H9 (cell line): ENCODE data around the gene FAM170B. TPM values are rescaled to one million over a fixed set of nuclear protein-coding genes. Genes with fewer than 3 reads are reported as not detected.

Experiments
- DNase-seq: peaks from one replicate; pipeline ENCODE4 v3.0.0-alpha.2; 2017
- H2AFZ ChIP-seq: one replicate; pipeline ENCODE4 v1.6.1; 2013; ENCODE audit warnings: mild to moderate bottlenecking, low read length, control low read depth, moderate library complexity
- H2AK5ac ChIP-seq: 2 replicates; pipeline ENCODE4 v1.6.1; 2013; ENCODE audit warnings: low read length, control low read depth, mixed read lengths; ENCODE audit not compliant: insufficient read length
- H2BK120ac ChIP-seq: one replicate; pipeline ENCODE4 v1.6.1; 2013; ENCODE audit warnings: low read depth, mild to moderate bottlenecking, low read length, control low read depth, inconsistent platforms; ENCODE audit not compliant: poor library complexity, severe bottlenecking
- H2BK12ac ChIP-seq: 2 replicates; pipeline ENCODE4 v1.6.1; 2013; ENCODE audit warnings: low read length, control low read depth, mixed read lengths, low read depth; ENCODE audit not compliant: insufficient read length
- H2BK15ac ChIP-seq: 2 replicates; pipeline ENCODE4 v1.6.1; 2013; ENCODE audit warnings: low read depth, low read length, control low read depth
- H2BK20ac ChIP-seq: one replicate; pipeline ENCODE4 v1.6.1; 2013; ENCODE audit warnings: low read depth, mild to moderate bottlenecking, low read length, control low read depth, inconsistent platforms; ENCODE audit not compliant: poor library complexity, severe bottlenecking
- H2BK5ac ChIP-seq: 2 replicates; pipeline ENCODE4 v1.6.1; 2013; ENCODE audit warnings: low read length, control low read depth, mixed read lengths; ENCODE audit not compliant: insufficient read length
- H3K14ac ChIP-seq: 2 replicates; pipeline ENCODE4 v1.6.1; 2013; ENCODE audit warnings: low read length, control low read depth; ENCODE audit not compliant: insufficient read depth
- H3K18ac ChIP-seq: 2 replicates; pipeline ENCODE4 v1.6.1; 2013; ENCODE audit warnings: low read depth, mild to moderate bottlenecking, mixed read lengths, low read length, control low read depth; ENCODE audit not compliant: insufficient read length
- H3K23ac ChIP-seq: 2 replicates; pipeline ENCODE4 v1.6.1; 2013; ENCODE audit warnings: low read length, control low read depth, mixed read lengths, low read depth; ENCODE audit not compliant: insufficient read length
- H3K23me2 ChIP-seq: 2 replicates; pipeline ENCODE4 v1.6.1; 2013; ENCODE audit warnings: low read depth, mild to moderate bottlenecking, mixed read lengths, low read length, control low read depth; ENCODE audit not compliant: insufficient read length, poor library complexity, severe bottlenecking
- H3K27ac ChIP-seq: 2 replicates; pipeline ENCODE4 v1.5.1; 2013; ENCODE audit warnings: low read length, control low read depth, mixed read lengths, low read depth; ENCODE audit not compliant: insufficient read length
- H3K27me3 ChIP-seq: 2 replicates; pipeline ENCODE4 v1.6.1; 2013; ENCODE audit warnings: low read length, control low read depth, inconsistent platforms; ENCODE audit not compliant: insufficient read depth
- H3K4ac ChIP-seq: 2 replicates; pipeline ENCODE4 v1.6.1; 2013; ENCODE audit warnings: low read depth, mild to moderate bottlenecking, control low read depth, inconsistent platforms, low read length, moderate library complexity
- H3K4me1 ChIP-seq: 2 replicates; pipeline ENCODE4 v1.6.1; 2013; ENCODE audit warnings: low read length, control low read depth, inconsistent platforms; ENCODE audit not compliant: insufficient read depth
- H3K4me2 ChIP-seq: 2 replicates; pipeline ENCODE4 v1.6.1; 2013; ENCODE audit warnings: low read length, control low read depth, mixed read lengths; ENCODE audit not compliant: insufficient read length, insufficient read depth
- H3K56ac ChIP-seq: 2 replicates; pipeline ENCODE4 v1.6.1; 2013; ENCODE audit warnings: low read depth, mild to moderate bottlenecking, mixed read lengths, low read length, control low read depth; ENCODE audit not compliant: insufficient read length
- H3K79me1 ChIP-seq: 2 replicates; pipeline ENCODE4 v1.6.1; 2013; ENCODE audit warnings: low read depth, mild to moderate bottlenecking, moderate library complexity, low read length, control low read depth, inconsistent platforms; ENCODE audit not compliant: insufficient read depth, poor library complexity, severe bottlenecking
- H3K79me2 ChIP-seq: 2 replicates; pipeline ENCODE4 v1.6.1; 2013; ENCODE audit warnings: low read length, control low read depth, inconsistent platforms; ENCODE audit not compliant: insufficient read depth
- H3K9ac ChIP-seq: 2 replicates; pipeline ENCODE4 v1.6.1; 2013; ENCODE audit warnings: low read length, control low read depth, mixed read lengths; ENCODE audit not compliant: insufficient read length; ENCODE audit errors: extremely low read depth
- H3K9me3 ChIP-seq: one replicate; pipeline ENCODE4 v1.6.1; 2013; ENCODE audit warnings: low read depth, low read length, inconsistent platforms; ENCODE audit not compliant: control insufficient read depth
- H3T11ph ChIP-seq: one replicate; pipeline ENCODE4 v1.6.1; 2013; ENCODE audit warnings: mild to moderate bottlenecking, low read length, control low read depth, inconsistent platforms
- H4K20me1 ChIP-seq: one replicate; pipeline ENCODE4 v1.6.1; 2013; ENCODE audit not compliant: control insufficient read depth, insufficient read length, insufficient read depth
- H4K5ac ChIP-seq: 2 replicates; pipeline ENCODE4 v1.6.1; 2013; ENCODE audit warnings: low read depth, mild to moderate bottlenecking, mixed read lengths, low read length, control low read depth; ENCODE audit not compliant: insufficient read length
- H4K8ac ChIP-seq: replicated peaks from 2 replicates; pipeline ENCODE4 v1.6.1; 2013; ENCODE audit warnings: low read length, control low read depth, mixed read lengths, low read depth; ENCODE audit not compliant: insufficient read length
- H4K91ac ChIP-seq: 2 replicates; pipeline ENCODE4 v1.6.1; 2013; ENCODE audit warnings: low read depth, mild to moderate bottlenecking, moderate library complexity, mixed read lengths, low read length, control low read depth; ENCODE audit not compliant: insufficient read length
- H3K27ac Mint-ChIP-seq, 3 experiments: 2 replicates in 2 of 3; 3 replicates in 1 of 3; pipeline ENCODE4 v1.8.0; 2020 to 2021; ENCODE audit warnings: mixed read lengths in 3 of 3, mild to moderate bottlenecking in 1 of 3, moderate library complexity in 1 of 3
- H3K27me3 Mint-ChIP-seq: 2 replicates; pipeline ENCODE4 v1.8.0; 2021; ENCODE audit warnings: low read depth, mild to moderate bottlenecking, moderate library complexity, mixed read lengths
- H3K36me3 Mint-ChIP-seq, 3 experiments: 2 replicates in 2 of 3; 3 replicates in 1 of 3; pipeline ENCODE4 v1.8.0; 2020 to 2021; ENCODE audit warnings: low read depth in 3 of 3, mixed read lengths in 3 of 3; ENCODE audit not compliant: insufficient read depth in 1 of 3
- H3K4me1 Mint-ChIP-seq, 2 experiments: 2 replicates each; pipeline ENCODE4 v1.8.0; 2020; ENCODE audit warnings: mixed read lengths in 2 of 2
- H3K4me3 Mint-ChIP-seq, 2 experiments: 2 replicates in 1 of 2; 3 replicates in 1 of 2; pipeline ENCODE4 v1.8.0; 2020 to 2021; ENCODE audit warnings: mild to moderate bottlenecking in 2 of 2, mixed read lengths in 2 of 2, moderate library complexity in 1 of 2
- H3K9me3 Mint-ChIP-seq, 2 experiments: 2 replicates in 1 of 2; 3 replicates in 1 of 2; pipeline ENCODE4 v1.8.0; 2020; ENCODE audit warnings: mild to moderate bottlenecking in 2 of 2, mixed read lengths in 2 of 2, moderate library complexity in 1 of 2
- CTCF ChIP-seq: fragments of 200-600 bp; sonication (generic); conservative IDR thresholded peaks from 3 replicates; pipeline ENCODE4 v1.8.0; 2021; ENCODE audit warnings: antibody characterized with exemption, mild to moderate bottlenecking
- WGBS: extraction: QIAGEN DNeasy Blood & Tissue Kit; methylation state at CpG from one replicate; pipeline ENCODE4 v1.1.7; 2013; ENCODE audit warnings: missing lambda C conversion rate, low lambda C conversion rate, mixed read lengths; ENCODE audit not compliant: insufficient read length; ENCODE audit errors: extremely low coverage; 5-methylcytosine and 5-hydroxymethylcytosine counted together
- total RNA-seq: library from RNA; stranded (reverse); gene quantifications from 2 replicates; pipeline ENCODE4 v1.2.1, GENCODE V29; 2021

FAM170B gene
- total RNA-seq, 1 experiment from 2014 or later, result not detected

DNA sequence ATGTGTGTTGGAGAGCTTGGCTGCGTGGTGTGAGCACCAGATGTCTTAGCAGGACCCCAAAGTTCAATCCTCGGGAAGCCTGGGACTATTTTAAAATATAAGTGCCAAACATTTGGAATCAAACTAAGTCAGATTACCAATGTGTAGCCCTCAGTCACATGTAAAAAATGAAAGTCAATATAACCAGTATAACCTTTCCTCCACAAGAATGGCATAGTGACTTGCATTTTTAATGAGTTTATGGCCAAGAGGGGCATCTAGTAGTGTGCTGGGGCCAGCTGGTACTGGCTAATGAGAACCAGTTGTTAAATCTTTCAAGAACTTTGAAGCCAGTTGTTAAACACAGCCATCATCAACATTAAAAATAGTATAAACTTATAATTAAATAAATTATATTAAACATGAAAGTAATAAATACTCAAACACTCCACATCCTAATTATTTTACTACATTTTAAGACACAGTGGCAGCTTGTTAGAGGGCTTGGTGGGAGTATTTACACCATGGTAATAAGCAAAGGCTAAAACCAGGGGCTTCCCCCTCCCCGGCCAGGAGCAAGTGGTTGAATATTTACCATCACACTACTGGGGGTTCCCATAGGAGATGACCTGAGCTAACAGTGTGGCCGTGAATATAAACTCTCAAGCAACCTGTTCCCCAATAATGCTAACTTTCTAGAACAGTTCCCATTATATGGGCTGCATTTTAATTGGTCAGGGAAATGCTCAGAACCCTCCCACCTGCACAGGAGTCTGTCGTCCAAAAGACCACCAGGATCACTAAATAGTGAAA lies 7.9 kb upstream of the FAM170B start:
- Histone ChIP-seq H4K8ac (no peak overlapping the region), H4K20me1 (no peaks in the 10 kb centered on the region), H2BK20ac (no peak overlapping the region), H3K79me2 (no peaks in the 10 kb centered on the region), H3K14ac (no peak overlapping the region), H3K27ac (no peak overlapping the region), H3K23me2 (no peaks in the 10 kb centered on the region), H2BK12ac (no peak overlapping the region), H3K56ac (no peak overlapping the region), H2BK15ac (no peak overlapping the region), H2BK120ac (no peak overlapping the region), H2AFZ (no peak overlapping the region), H2AK5ac (no peak overlapping the region), H3K79me1 (no peaks in the 10 kb centered on the region), H3K4me1 (peaks cover 2% of the 10 kb centered on the region; the same call in 1 of the 2 replicates), H4K91ac (no peak overlapping the region), H3K18ac (no peak overlapping the region), H3K4ac (no peak overlapping the region), H4K5ac (no peak overlapping the region), H3K9ac (no peak overlapping the region), H3K27me3 (no peaks in the 10 kb centered on the region), H3K9me3 (no peaks in the 10 kb centered on the region), H3K23ac (no peak overlapping the region), H3T11ph (no peak overlapping the region), H2BK5ac (no peak overlapping the region), H3K4me2 (no peak overlapping the region)
- no CpG with 5 or more reads among the region's 5 CpGs for WGBS
- Mint-ChIP-seq H3K27me3 (0 out of 2 replicates have a peak, but pooled peaks cover 5% of the 10 kb centered on the region), H3K36me3 (no peaks in the 10 kb centered on the region; a peak in 1 of 7 replicates), H3K4me1 (peaks cover 26 to 40% of the 10 kb centered on the region in 2 experiments), H3K9me3 (no peaks in the 10 kb centered on the region; a peak in 2 of 5 replicates), H3K27ac (no peak overlapping the region), H3K4me3 (no peak overlapping the region)
- no peak for DNase-seq
- no peak for TF ChIP-seq CTCF
